ENCODE data around the gene KLC1.

The KLC1 gene

GRCh38 chr14:103702095-103702494 is 73.1 kb downstream of the KLC1 start:
- H3K9ac ChIP-seq (ENCODE audit: low read length) = peak overlapping the region; percentile 41; the same call in 1 of the 2 replicates

GRCh38 chr14:103702497-103703432 is 73.8 kb downstream of the KLC1 start:
- no peak for TF ChIP-seq CTCF (IDR thresholded peaks at IDR 0.05; ENCODE audit: insufficient read depth, low read length, poor library complexity, severe bottlenecking)
- no peak for TF ChIP-seq EZH2phosphoT487 (conservative IDR thresholded peaks at IDR 0.05; ENCODE audit: low read length)
- no peaks in the 10 kb centered on the region for H3K27me3 ChIP-seq (ENCODE audit: low read length)
- peaks cover 43% of the 10 kb centered on the region for H3F3A ChIP-seq (ENCODE audit: insufficient read depth)
- peak overlapping the region; percentile 95 for H3K27ac ChIP-seq (ENCODE audit: low read depth, low read length)
- no peaks in the 10 kb centered on the region for H4K20me1 ChIP-seq (ENCODE audit: low read depth, low read length)
- H2AFZ ChIP-seq (ENCODE audit: low read depth, low read length, severe bottlenecking) = no peak overlapping the region
- H3K36me3 ChIP-seq (ENCODE audit: low read length) = no peaks in the 10 kb centered on the region
- H3K79me2 ChIP-seq (ENCODE audit: insufficient read depth, low read length) = no peaks in the 10 kb centered on the region
- H3K4me3 ChIP-seq (ENCODE audit: insufficient read depth, low read length, poor library complexity, severe bottlenecking) = no peak overlapping the region
- peak overlapping the region; percentile 41; the same call in 1 of the 2 replicates for H3K9ac ChIP-seq (ENCODE audit: low read length)
- no peaks in the 10 kb centered on the region for H3K9me3 ChIP-seq (ENCODE audit: insufficient read depth, low read length)
- H3K9me2 ChIP-seq (replicated peaks; ENCODE audit: insufficient read depth, low read length) = no peaks in the 10 kb centered on the region
- peak overlapping the region; percentile 30 for H3K4me2 ChIP-seq (ENCODE audit: low read depth, low read length, poor library complexity, severe bottlenecking)

More at GRCh38 chr14:103702095-103702494, 73.1 kb downstream of the KLC1 start:
- Histone ChIP-seq H3K4me2 (ENCODE audit: low read depth, low read length, poor library complexity, severe bottlenecking) (peak overlapping the region; percentile 30), H3K4me3 (ENCODE audit: insufficient read depth, low read length, poor library complexity, severe bottlenecking) (no peak overlapping the region), H3K27ac (ENCODE audit: low read depth, low read length) (peak overlapping the region; percentile 95), H3F3A (ENCODE audit: insufficient read depth) (peaks cover 49% of the 10 kb centered on the region), H4K20me1 (ENCODE audit: low read depth, low read length) (no peaks in the 10 kb centered on the region), H3K79me2 (ENCODE audit: insufficient read depth, low read length) (no peaks in the 10 kb centered on the region), H3K27me3 (ENCODE audit: low read length) (no peaks in the 10 kb centered on the region), H3K36me3 (ENCODE audit: low read length) (no peaks in the 10 kb centered on the region), H3K9me3 (ENCODE audit: insufficient read depth, low read length) (no peaks in the 10 kb centered on the region), H2AFZ (ENCODE audit: low read depth, low read length, severe bottlenecking) (no peak overlapping the region), H3K9me2 (replicated peaks; ENCODE audit: insufficient read depth, low read length) (no peaks in the 10 kb centered on the region)
- no peak for TF ChIP-seq EZH2phosphoT487 (conservative IDR thresholded peaks at IDR 0.05; ENCODE audit: low read length)
- no peak for TF ChIP-seq CTCF (IDR thresholded peaks at IDR 0.05; ENCODE audit: insufficient read depth, low read length, poor library complexity, severe bottlenecking)

GRCh38 chr14:103703433-103704385 is 74.7 kb downstream of the KLC1 start:
- H4K20me1 ChIP-seq (ENCODE audit: low read depth, low read length) = no peaks in the 10 kb centered on the region
- no peak overlapping the region for H3K4me2 ChIP-seq (ENCODE audit: low read depth, low read length, poor library complexity, severe bottlenecking)
- no peak overlapping the region for H2AFZ ChIP-seq (ENCODE audit: low read depth, low read length, severe bottlenecking)
- no peaks in the 10 kb centered on the region for H3K9me3 ChIP-seq (ENCODE audit: insufficient read depth, low read length)
- no peaks in the 10 kb centered on the region for H3K9me2 ChIP-seq (replicated peaks; ENCODE audit: insufficient read depth, low read length)
- H3K9ac ChIP-seq (ENCODE audit: low read length) = no peak overlapping the region
- no peak overlapping the region for H3K27ac ChIP-seq (ENCODE audit: low read depth, low read length)
- H3K36me3 ChIP-seq (ENCODE audit: low read length) = no peaks in the 10 kb centered on the region
- peaks cover 33% of the 10 kb centered on the region for H3F3A ChIP-seq (ENCODE audit: insufficient read depth)
- no peak for TF ChIP-seq CTCF (IDR thresholded peaks at IDR 0.05; ENCODE audit: insufficient read depth, low read length, poor library complexity, severe bottlenecking)
- TF ChIP-seq EZH2phosphoT487 (conservative IDR thresholded peaks at IDR 0.05; ENCODE audit: low read length) = no peak
- H3K79me2 ChIP-seq (ENCODE audit: insufficient read depth, low read length) = no peaks in the 10 kb centered on the region
- no peak overlapping the region for H3K4me3 ChIP-seq (ENCODE audit: insufficient read depth, low read length, poor library complexity, severe bottlenecking)
- H3K27me3 ChIP-seq (ENCODE audit: low read length) = no peaks in the 10 kb centered on the region

Measured in SU-DHL-6 (cell line).